ENCODE data around the gene CERS6.

The CERS6 gene

GRCh38 chr2:168585700-168586099 is 129.6 kb downstream of the CERS6 start:
- no peak overlapping the region for H3K4me3 ChIP-seq (ENCODE audit: low read length)
- no peak for TF ChIP-seq CTCF (conservative IDR thresholded peaks at IDR 0.05; ENCODE audit: low read depth, low read length)
- DNase-seq (ENCODE audit: low read depth), result no peak

- no peak for DNase-seq (ENCODE audit: low read depth)
- no peak for TF ChIP-seq CTCF (conservative IDR thresholded peaks at IDR 0.05; ENCODE audit: low read depth, low read length)
- no peak overlapping the region for H3K4me3 ChIP-seq (ENCODE audit: low read length)
These were observed 131.2 kb downstream of the CERS6 start for GRCh38 chr2:168587307-168587706.

GRCh38 chr2:168589236-168590211 is 133.5 kb downstream of the CERS6 start:
- no peak overlapping the region for H3K4me3 ChIP-seq (ENCODE audit: low read length)
- no peak for TF ChIP-seq CTCF (conservative IDR thresholded peaks at IDR 0.05; ENCODE audit: low read depth, low read length)
- no peak for DNase-seq (ENCODE audit: low read depth)

- H3K4me3 ChIP-seq (ENCODE audit: low read length), result no peak overlapping the region
- no peak for DNase-seq (ENCODE audit: low read depth)
- no peak for TF ChIP-seq CTCF (conservative IDR thresholded peaks at IDR 0.05; ENCODE audit: low read depth, low read length)
These were observed 136.2 kb downstream of the CERS6 start for GRCh38 chr2:168592181-168592831.

GRCh38 chr2:168593713-168594112 is 137.6 kb downstream of the CERS6 start:
- no peak for TF ChIP-seq CTCF (conservative IDR thresholded peaks at IDR 0.05; ENCODE audit: low read depth, low read length)
- H3K4me3 ChIP-seq (ENCODE audit: low read length), result no peak overlapping the region
- no peak for DNase-seq (ENCODE audit: low read depth)

- DNase-seq (ENCODE audit: low read depth), result no peak
- H3K4me3 ChIP-seq (ENCODE audit: low read length), result no peak overlapping the region
- no peak for TF ChIP-seq CTCF (conservative IDR thresholded peaks at IDR 0.05; ENCODE audit: low read depth, low read length)
These were observed 138.7 kb downstream of the CERS6 start for GRCh38 chr2:168594778-168595177.
